IMR-90 (cell line): ENCODE data around the gene AKAP13. TPM values are rescaled to one million over a fixed set of nuclear protein-coding genes. Genes with fewer than 3 reads are reported as not detected.

Experiments used
- ATAC-seq: fragments of 200-7000 bp; cut with Tn5 transposase; 2 replicates; pipeline ENCODE4 v1.9.1; 2020; ENCODE audit warnings: low read depth, mild to moderate bottlenecking, moderate library complexity
- BruUV-seq: library from RNA; stranded (reverse); fragments of 400-500 nt; replicated peaks from 2 replicates; lab custom pipeline; 2021; lab: Mats Ljungman, UMichigan
- CTCF ChIA-PET: fragments of 300-600 bp; formaldehyde crosslinking; extraction: SDS; loops from one replicate; lab custom pipeline; 2021; ENCODE audit warnings: antibody characterized with exemption; lab: Yijun Ruan, JAX
- POLR2A ChIA-PET: fragments of 300-600 bp; sonication (Branson Sonifier 250); formaldehyde crosslinking; loops from one replicate; lab custom pipeline; 2022; ENCODE audit warnings: antibody characterized with exemption; ENCODE audit not compliant: unreplicated experiment; lab: Charles Lee
- DNase-seq: peaks from one replicate; pipeline ENCODE4 v3.0.0; 2013
- H2AFZ ChIP-seq: replicated peaks from 2 replicates; pipeline ENCODE3; 2013; ENCODE audit warnings: low read length, mild to moderate bottlenecking; ENCODE audit not compliant: poor library complexity
- H2AK5ac ChIP-seq: 2 replicates; pipeline ENCODE4 v1.6.1; 2013; ENCODE audit warnings: low read depth, low read length, inconsistent platforms
- H2AK9ac ChIP-seq: replicated peaks from 2 replicates; pipeline ENCODE3; 2013; ENCODE audit warnings: mild to moderate bottlenecking, low read depth, low read length, moderate library complexity; ENCODE audit not compliant: poor library complexity
- H2BK120ac ChIP-seq: 2 replicates; pipeline ENCODE4 v1.6.1; 2013; ENCODE audit warnings: low read depth, low read length, inconsistent platforms
- H2BK15ac ChIP-seq: 3 replicates; pipeline ENCODE4 v1.6.1; 2013; ENCODE audit warnings: low read depth, low read length, inconsistent platforms
- H2BK20ac ChIP-seq: 2 replicates; pipeline ENCODE4 v1.6.1; 2013; ENCODE audit warnings: low read depth, mild to moderate bottlenecking, inconsistent platforms, low read length, moderate library complexity
- H2BK5ac ChIP-seq: 2 replicates; pipeline ENCODE4 v1.6.1; 2013; ENCODE audit warnings: mild to moderate bottlenecking, low read depth, low read length, inconsistent platforms; ENCODE audit not compliant: poor library complexity, severe bottlenecking
- H3K14ac ChIP-seq: replicated peaks from 2 replicates; pipeline ENCODE4 v1.6.1; 2013; ENCODE audit warnings: low read depth, low read length, inconsistent platforms
- H3K18ac ChIP-seq: 2 replicates; pipeline ENCODE4 v1.6.1; 2013; ENCODE audit warnings: low read depth, low read length, control low read depth
- H3K23ac ChIP-seq: 2 replicates; pipeline ENCODE4 v1.6.1; 2013; ENCODE audit warnings: low read depth, low read length, inconsistent platforms
- H3K27ac ChIP-seq: 2 replicates; pipeline ENCODE4 v1.5.1; 2013; ENCODE audit warnings: mild to moderate bottlenecking, control low read depth, low read length; ENCODE audit not compliant: insufficient read depth
- H3K27me3 ChIP-seq: 2 replicates; pipeline ENCODE4 v1.6.1; 2013; ENCODE audit warnings: low read length; ENCODE audit not compliant: control insufficient read depth, insufficient read depth
- H3K36me3 ChIP-seq: 2 replicates; pipeline ENCODE4 v1.6.1; 2013; ENCODE audit warnings: low read length, mixed read lengths; ENCODE audit not compliant: control insufficient read depth, insufficient read depth
- H3K4ac ChIP-seq: 2 replicates; pipeline ENCODE4 v1.6.1; 2013; ENCODE audit warnings: low read depth, low read length, inconsistent platforms
- H3K4me1 ChIP-seq: 2 replicates; pipeline ENCODE4 v1.6.1; 2013; ENCODE audit warnings: low read length, mixed read lengths; ENCODE audit not compliant: control insufficient read depth, insufficient read depth
- H3K4me2 ChIP-seq: 2 replicates; pipeline ENCODE4 v1.6.1; 2013; ENCODE audit warnings: low read depth, mild to moderate bottlenecking, control low read depth, low read length, moderate library complexity
- H3K4me3 ChIP-seq: 2 replicates; pipeline ENCODE4 v1.5.1; 2013; ENCODE audit warnings: low read depth, mild to moderate bottlenecking, control low read depth, low read length, moderate library complexity; ENCODE audit not compliant: insufficient read depth
- H3K56ac ChIP-seq: 2 replicates; pipeline ENCODE4 v1.6.1; 2013; ENCODE audit warnings: low read length, inconsistent platforms; ENCODE audit not compliant: insufficient read depth; ENCODE audit errors: extremely low read depth
- H3K79me1 ChIP-seq, 2 experiments: 2 replicates each; pipeline ENCODE4 v1.6.1; 2013; ENCODE audit warnings: low read length in 2 of 2, inconsistent platforms in 1 of 2, low read depth in 1 of 2
- H3K9ac ChIP-seq: 2 replicates; pipeline ENCODE4 v1.6.1; 2013; ENCODE audit warnings: low read depth, low read length, control low read depth
- H3K9me1 ChIP-seq: 2 replicates; pipeline ENCODE4 v1.6.1; 2013; ENCODE audit warnings: low read length, inconsistent platforms; ENCODE audit not compliant: insufficient read depth
- H3K9me3 ChIP-seq: 2 replicates; pipeline ENCODE4 v1.6.1; 2013; ENCODE audit warnings: low read length; ENCODE audit not compliant: control insufficient read depth, insufficient read depth
- H4K20me1 ChIP-seq: 2 replicates; pipeline ENCODE4 v1.6.1; 2013; ENCODE audit warnings: low read length, inconsistent platforms; ENCODE audit not compliant: insufficient read depth
- H4K5ac ChIP-seq: 2 replicates; pipeline ENCODE4 v1.6.1; 2013; ENCODE audit warnings: mild to moderate bottlenecking, low read depth, low read length, control low read depth
- H4K8ac ChIP-seq, 2 experiments: 2 replicates each; pipeline ENCODE4 v1.6.1; 2013; ENCODE audit warnings: low read depth in 2 of 2, low read length in 2 of 2, control low read depth in 1 of 2, inconsistent platforms in 1 of 2
- H4K91ac ChIP-seq: 2 replicates; pipeline ENCODE4 v1.6.1; 2013; ENCODE audit warnings: low read depth, low read length, inconsistent platforms; ENCODE audit not compliant: insufficient read depth
- BHLHE40 ChIP-seq: fragments of 150-350 bp; IDR thresholded peaks from 2 replicates; pipeline ENCODE4 v1.6.1; 2016; ENCODE audit warnings: mild to moderate bottlenecking, low read depth, low read length
- CHD1 ChIP-seq: IDR thresholded peaks from 2 replicates; pipeline ENCODE4 v1.6.1; 2012; ENCODE audit warnings: low read depth, low read length, improper control_type of control experiment
- FOS ChIP-seq: fragments of 150-350 bp; IDR thresholded peaks from 2 replicates; pipeline ENCODE4 v1.6.1; 2016; ENCODE audit warnings: low read depth, low read length
- MAZ ChIP-seq: IDR thresholded peaks from 2 replicates; pipeline ENCODE4 v1.6.1; 2012; ENCODE audit warnings: low read depth, mild to moderate bottlenecking, low read length, improper control_type of control experiment, moderate library complexity, borderline replicate concordance
- POLR2A ChIP-seq: IDR thresholded peaks from 2 replicates; pipeline ENCODE4 v1.6.1; 2012; ENCODE audit warnings: mild to moderate bottlenecking, low read depth, low read length
- RAD21 ChIP-seq: IDR thresholded peaks from 2 replicates; pipeline ENCODE4 v1.6.1; 2012; ENCODE audit warnings: low read length, improper control_type of control experiment
- RCOR1 ChIP-seq: IDR thresholded peaks from 2 replicates; pipeline ENCODE4 v1.6.1; 2012; ENCODE audit warnings: mild to moderate bottlenecking, low read length, improper control_type of control experiment; ENCODE audit not compliant: insufficient replicate concordance
- SMC3 ChIP-seq: fragments of 150-350 bp; IDR thresholded peaks from 2 replicates; pipeline ENCODE4 v1.6.1; 2016; ENCODE audit warnings: low read depth, mild to moderate bottlenecking, antibody characterized with exemption, low read length, moderate library complexity
- WGBS, 2 experiments: methylation state at CpG; one replicate each; pipeline versions ENCODE4 v1.1.5 to v1.1.7; 2013; ENCODE audit warnings: missing lambda C conversion rate in 2 of 2; ENCODE audit not compliant: insufficient read length in 1 of 2; ENCODE audit errors: extremely low coverage in 2 of 2; 5-methylcytosine and 5-hydroxymethylcytosine counted together
- dilution Hi-C: fragments of 300-500 bp; cut with HindIII; formaldehyde crosslinking; loops from one replicate; pipeline ENCODE4 v1.14.3; 2018; ENCODE audit warnings: low sequenced_read_pairs; ENCODE audit not compliant: unreplicated experiment
- in situ Hi-C: fragments of 300-500 bp; cut with MboI; formaldehyde crosslinking; loops from 3 replicates; pipeline ENCODE4 v1.14.3; 2019; ENCODE audit warnings: low sequenced_read_pairs, inconsistent platforms, mixed read lengths
- intact Hi-C: fragments of 100-400 bp; cut with micrococcal nuclease; formaldehyde crosslinking; loops from 2 replicates; pipeline ENCODE4 v1.10.0; 2022
- polyA plus RNA-seq, 3 experiments: library from polyadenylated mRNA; depleted of rRNA; stranded (reverse); fragments of >200 nt; gene quantifications; 2 replicates each; pipeline ENCODE4 v1.2.3, GENCODE V29; 2012; ENCODE audit warnings: low replicate concordance in 1 of 3
- total RNA-seq: library from RNA; depleted of rRNA; stranded (reverse); fragments of >200 nt; gene quantifications from 2 replicates; pipeline ENCODE4 v1.2.3, GENCODE V29; 2012

Gene AKAP13
- total and polyA plus RNA-seq, 2 of the 4 experiments (the other 2 are of a cell fraction), result 10.4 to 46.4 TPM

GRCh38 chr15:85464471-85464870, 84.1 kb downstream of the AKAP13 start:
- no peak overlapping the region for H2BK20ac ChIP-seq
- intact Hi-C loops, result no loop called here
- 100% methylated on average over 1 of the region's 3 CpGs; no CpG with 5 or more reads in 1 of the 2 experiments for WGBS, 2 experiments
- H3K36me3 ChIP-seq, result no peaks in the 10 kb centered on the region
- no peak overlapping the region for H2AK9ac ChIP-seq
- no peak overlapping the region for H3K4me2 ChIP-seq
- no peak overlapping the region for H2BK15ac ChIP-seq
- H2BK120ac ChIP-seq, result no peak overlapping the region
- H4K5ac ChIP-seq, result no peak overlapping the region
- H3K23ac ChIP-seq, result no peak overlapping the region
- no peaks in the 10 kb centered on the region; the same call in 1 of the 2 replicates for H3K9me1 ChIP-seq
- H2BK5ac ChIP-seq, result no peak overlapping the region
- no TSS peak for BruUV-seq
- H3K14ac ChIP-seq, result no peak overlapping the region
- no peak overlapping the region for H2AK5ac ChIP-seq
- H4K20me1 ChIP-seq, result peaks cover 25% of the 10 kb centered on the region; the same call in 1 of the 2 replicates
- no peak overlapping the region for H4K91ac ChIP-seq
- H2AFZ ChIP-seq, result no peak overlapping the region
- H3K18ac ChIP-seq, result no peak overlapping the region
- H3K27ac ChIP-seq, result no peak overlapping the region
- no peak overlapping the region for H4K8ac ChIP-seq
- in situ Hi-C loops, result no loop called here
- H3K79me1 ChIP-seq, result peaks cover 29 to 54% of the 10 kb centered on the region in 2 experiments
- no peaks in the 10 kb centered on the region for H3K9me3 ChIP-seq
- ATAC-seq (no peak), DNase-seq (no peak)
- no peaks in the 10 kb centered on the region for H3K27me3 ChIP-seq
- H3K4me3 ChIP-seq, result no peak overlapping the region
- no peak overlapping the region for H3K56ac ChIP-seq
- CTCF ChIA-PET, result interaction anchor here (1.0 kb wide), 1 partner anchor 18 kb away, joined by 4 read pairs; no protein-coding TSS in a partner anchor
- H3K9ac ChIP-seq, result no peak overlapping the region
- POLR2A ChIA-PET, result no interaction called here
- no peak overlapping the region for H3K4ac ChIP-seq
- H3K4me1 ChIP-seq, result no peaks in the 10 kb centered on the region
- TF ChIP-seq RCOR1 (no peak), FOS (no peak), POLR2A (no peak), CHD1 (no peak), SMC3 (no peak), BHLHE40 (no peak), RAD21 (no peak), MAZ (no peak)
- dilution Hi-C loops, result no loop called here
